ENCODE results near the gene SYT9. TPM values are rescaled to one million over a fixed set of nuclear protein-coding genes. Genes with fewer than 3 reads are reported as not detected.

The SYT9 gene
- total and polyA plus RNA-seq, 12 donors = 0.94 to 17.7 (median 5.0) TPM

GRCh38 chr11:7252683-7253213 lies 1.0 kb downstream of the SYT9 start:
- Histone ChIP-seq H3K4me3 (peak overlapping the region in 3 of 4 donors; percentile 38 to 68 (median 63)), H3K27ac (peak overlapping the region in 2 of 5 donors; percentile 56 to 74), H3K4me1 (replicated peaks in 1 of 2) (peaks cover 0 to 3% of the 10 kb centered on the region in 2 donors), H3K9me3 (replicated peaks in 1 of 3) (no peaks in the 10 kb centered on the region), H3K27me3 (no peaks in the 10 kb centered on the region), H3K36me3 (replicated peaks in 1 of 2) (no peaks in the 10 kb centered on the region)
- intact Hi-C loops (cut with DNase I) = no loop called here
- 8 to 32% (median 8%) methylated on average over 5 to 33 of the region's 33 CpGs for WGBS, 4 donors
- no peak for TF ChIP-seq POLR2A (IDR thresholded peaks at IDR 0.05)
- TF ChIP-seq, protein P1, sequence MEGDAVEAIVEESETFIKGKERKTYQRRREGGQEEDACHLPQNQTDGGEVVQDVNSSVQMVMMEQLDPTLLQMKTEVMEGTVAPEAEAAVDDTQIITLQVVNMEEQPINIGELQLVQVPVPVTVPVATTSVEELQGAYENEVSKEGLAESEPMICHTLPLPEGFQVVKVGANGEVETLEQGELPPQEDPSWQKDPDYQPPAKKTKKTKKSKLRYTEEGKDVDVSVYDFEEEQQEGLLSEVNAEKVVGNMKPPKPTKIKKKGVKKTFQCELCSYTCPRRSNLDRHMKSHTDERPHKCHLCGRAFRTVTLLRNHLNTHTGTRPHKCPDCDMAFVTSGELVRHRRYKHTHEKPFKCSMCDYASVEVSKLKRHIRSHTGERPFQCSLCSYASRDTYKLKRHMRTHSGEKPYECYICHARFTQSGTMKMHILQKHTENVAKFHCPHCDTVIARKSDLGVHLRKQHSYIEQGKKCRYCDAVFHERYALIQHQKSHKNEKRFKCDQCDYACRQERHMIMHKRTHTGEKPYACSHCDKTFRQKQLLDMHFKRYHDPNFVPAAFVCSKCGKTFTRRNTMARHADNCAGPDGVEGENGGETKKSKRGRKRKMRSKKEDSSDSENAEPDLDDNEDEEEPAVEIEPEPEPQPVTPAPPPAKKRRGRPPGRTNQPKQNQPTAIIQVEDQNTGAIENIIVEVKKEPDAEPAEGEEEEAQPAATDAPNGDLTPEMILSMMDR (IDR thresholded peaks at IDR 0.05) = no peak
- peak in 3 of 7 donors; percentile 18 to 23 (median 20) for DNase-seq

- no peaks in the 10 kb centered on the region for H3K9me3 ChIP-seq (replicated peaks in 1 of 3)
- no peaks in the 10 kb centered on the region for H3K36me3 ChIP-seq (replicated peaks in 1 of 2)
- peaks cover 0 to 3% of the 10 kb centered on the region in 2 donors for H3K4me1 ChIP-seq (replicated peaks in 1 of 2)
- TF ChIP-seq, protein P1 (IDR thresholded peaks at IDR 0.05) = no peak
- no peak for TF ChIP-seq POLR2A (IDR thresholded peaks at IDR 0.05)
- no peak overlapping the region for H3K27ac ChIP-seq
- no peaks in the 10 kb centered on the region for H3K27me3 ChIP-seq
- no peak for DNase-seq
- intact Hi-C loops (cut with DNase I) = no loop called here
- no peak overlapping the region for H3K4me3 ChIP-seq
- WGBS, 4 donors = 48 to 60% (median 57%) methylated on average over 6 of the region's 6 CpGs
These were observed 2.1 kb downstream of the SYT9 start for GRCh38 chr11:7253800-7254199.

DNA sequence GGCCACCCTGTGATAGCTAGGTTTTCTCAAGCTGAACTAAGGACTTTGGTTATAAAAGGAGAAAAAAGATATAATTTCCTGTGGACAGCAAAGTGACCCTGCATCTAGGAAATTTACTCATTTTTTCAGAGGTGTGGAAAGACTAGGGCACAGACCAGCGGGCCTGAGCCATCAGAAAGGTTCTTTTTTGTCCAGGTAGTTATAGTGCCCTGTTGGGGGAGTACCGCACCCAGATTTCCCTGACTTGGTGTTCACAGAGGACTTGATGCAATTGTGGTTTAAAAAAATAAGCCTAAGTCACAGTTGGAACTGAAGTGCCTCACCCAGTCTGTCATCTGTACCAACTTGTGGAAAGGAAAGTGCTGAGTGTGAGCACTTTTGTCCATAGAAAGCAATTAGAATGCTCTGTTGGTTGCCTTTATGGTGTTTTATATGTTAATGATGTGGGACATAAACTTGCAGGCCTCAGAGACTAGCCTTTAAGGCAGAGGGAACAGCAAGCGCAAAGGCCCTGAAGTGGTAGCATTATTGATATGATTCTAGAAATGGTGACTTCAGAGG lies 3.1 kb downstream of the SYT9 start:
- Histone ChIP-seq H3K4me1 (replicated peaks in 1 of 2) (peaks cover 0 to 3% of the 10 kb centered on the region in 2 donors), H3K27me3 (no peaks in the 10 kb centered on the region), H3K4me3 (no peak overlapping the region), H3K27ac (no peak overlapping the region), H3K36me3 (replicated peaks in 1 of 2) (no peaks in the 10 kb centered on the region), H3K9me3 (replicated peaks in 1 of 3) (no peaks in the 10 kb centered on the region)
- intact Hi-C loops (cut with DNase I) = no loop called here
- TF ChIP-seq, protein P1 (IDR thresholded peaks at IDR 0.05) = no peak
- TF ChIP-seq POLR2A (IDR thresholded peaks at IDR 0.05) = no peak
- 62 to 99% (median 73%) methylated on average over 3 of the region's 3 CpGs for WGBS, 4 donors
- DNase-seq = no peak

DNA sequence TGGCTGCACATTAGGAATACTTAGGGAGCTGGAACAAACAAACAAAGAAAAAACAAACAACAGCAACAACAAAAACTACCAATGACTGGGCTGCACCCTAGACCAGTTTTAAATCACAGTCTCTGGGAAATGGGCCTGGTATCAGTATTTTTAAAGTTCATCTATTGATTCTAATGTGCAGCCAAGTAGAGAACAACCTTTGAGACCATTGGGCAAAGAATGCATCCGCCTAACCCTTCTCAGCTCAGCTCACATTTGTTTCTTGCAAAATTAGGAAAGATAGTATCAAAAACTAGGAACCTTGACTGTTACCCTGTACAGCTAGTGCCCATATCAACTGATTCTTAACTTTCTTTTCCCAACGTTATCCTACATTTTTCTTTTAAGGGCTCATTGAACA lies 5.2 kb downstream of the SYT9 start:
- TF ChIP-seq POLR2A (IDR thresholded peaks at IDR 0.05) = no peak
- TF ChIP-seq, protein P1 (IDR thresholded peaks at IDR 0.05) = no peak
- intact Hi-C loops (cut with DNase I) = no loop called here

More for the DNA sequence above, 5.2 kb downstream of the SYT9 start:
- Histone ChIP-seq H3K27me3 (no peaks in the 10 kb centered on the region), H3K36me3 (replicated peaks in 1 of 2) (no peaks in the 10 kb centered on the region), H3K4me1 (replicated peaks in 1 of 2) (peaks cover 0 to 3% of the 10 kb centered on the region in 2 donors), H3K9me3 (replicated peaks in 1 of 3) (no peaks in the 10 kb centered on the region), H3K27ac (no peak overlapping the region), H3K4me3 (no peak overlapping the region)
- no peak for DNase-seq
- 30 to 53% (median 38%) methylated on average over 2 of the region's 2 CpGs for WGBS, 4 donors
